ENCODE data around the gene MRGPRF.

- TF ChIP-seq CTCF (conservative IDR thresholded peaks at IDR 0.05) (no peak), EZH2 (IDR thresholded peaks at IDR 0.05; ENCODE audit: low read depth) (no peak)
These were observed 4.9 kb upstream of the MRGPRF start for GRCh38 chr11:69017951-69018350.

Measured in PC-9 (cell line).